Mammary epithelial cell (primary cell): Measurements from ENCODE around the gene MORN5.

Experiments used
- EZH2 ChIP-seq: IDR thresholded peaks from 2 replicates; pipeline ENCODE4 v1.6.1; 2012; ENCODE audit warnings: low read length, inconsistent platforms, borderline replicate concordance
- TF ChIP-seq, protein P1 (sequence below), 2 donors: IDR thresholded peaks in 1 of 2; conservative IDR thresholded peaks in 1 of 2; 2 replicates each; pipeline ENCODE4 v1.5.1; 2011 to 2012; ENCODE audit warnings: inconsistent platforms in 2 of 2, low read length in 2 of 2, mild to moderate bottlenecking in 2 of 2, control low read depth in 1 of 2, low read depth in 1 of 2; ENCODE audit not compliant: insufficient read depth in 1 of 2; ENCODE audit errors: extremely low read depth in 1 of 2

GRCh38 chr9:122159925-122160246 lies 178 bp downstream of the MORN5 start:
- TF ChIP-seq, protein P1, sequence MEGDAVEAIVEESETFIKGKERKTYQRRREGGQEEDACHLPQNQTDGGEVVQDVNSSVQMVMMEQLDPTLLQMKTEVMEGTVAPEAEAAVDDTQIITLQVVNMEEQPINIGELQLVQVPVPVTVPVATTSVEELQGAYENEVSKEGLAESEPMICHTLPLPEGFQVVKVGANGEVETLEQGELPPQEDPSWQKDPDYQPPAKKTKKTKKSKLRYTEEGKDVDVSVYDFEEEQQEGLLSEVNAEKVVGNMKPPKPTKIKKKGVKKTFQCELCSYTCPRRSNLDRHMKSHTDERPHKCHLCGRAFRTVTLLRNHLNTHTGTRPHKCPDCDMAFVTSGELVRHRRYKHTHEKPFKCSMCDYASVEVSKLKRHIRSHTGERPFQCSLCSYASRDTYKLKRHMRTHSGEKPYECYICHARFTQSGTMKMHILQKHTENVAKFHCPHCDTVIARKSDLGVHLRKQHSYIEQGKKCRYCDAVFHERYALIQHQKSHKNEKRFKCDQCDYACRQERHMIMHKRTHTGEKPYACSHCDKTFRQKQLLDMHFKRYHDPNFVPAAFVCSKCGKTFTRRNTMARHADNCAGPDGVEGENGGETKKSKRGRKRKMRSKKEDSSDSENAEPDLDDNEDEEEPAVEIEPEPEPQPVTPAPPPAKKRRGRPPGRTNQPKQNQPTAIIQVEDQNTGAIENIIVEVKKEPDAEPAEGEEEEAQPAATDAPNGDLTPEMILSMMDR (conservative IDR thresholded peaks at IDR 0.05 in 1 of 2, IDR thresholded peaks at IDR 0.05 in 1 of 2; ENCODE audit: extremely low read depth in 1 of 2, insufficient read depth in 1 of 2, low read depth in 1 of 2, low read length in 2 of 2): no peak
- no peak for TF ChIP-seq EZH2
